H1 (cell line): ENCODE measurements around the gene ZNF746. TPM values are rescaled to one million over a fixed set of nuclear protein-coding genes. Genes with fewer than 3 reads are reported as not detected.

Experiments
- CBX5 ChIP-seq: fragments of 300-800, 300-1000 bp; sonication (generic); IDR thresholded peaks from 2 replicates; pipeline ENCODE4 v1.7.1; 2016; ENCODE audit warnings: antibody characterized with exemption, low read length, low read depth
- CBX8 ChIP-seq: fragments of 300-800, 300-1000 bp; sonication (generic); IDR thresholded peaks from 2 replicates; pipeline ENCODE4 v1.7.1; 2016; ENCODE audit warnings: low read depth, low read length, borderline replicate concordance
- KDM4A ChIP-seq: IDR thresholded peaks from one replicate; pipeline ENCODE4 v1.7.1; 2012; ENCODE audit warnings: low read depth, mild to moderate bottlenecking, moderate library complexity, low read length, inconsistent platforms; ENCODE audit not compliant: severe bottlenecking
- NANOG ChIP-seq: IDR thresholded peaks from 2 replicates; pipeline ENCODE4 v1.6.1; 2011; ENCODE audit warnings: low read length, low read depth, mild to moderate bottlenecking, inconsistent platforms; ENCODE audit not compliant: insufficient read depth, poor library complexity, severe bottlenecking
- RNF2 ChIP-seq: fragments of 200-900, 300-1000 bp; sonication (generic); IDR thresholded peaks from 2 replicates; pipeline ENCODE4 v1.7.1; 2016; ENCODE audit warnings: borderline replicate concordance, low read depth, mild to moderate bottlenecking, antibody characterized with exemption, low read length; ENCODE audit not compliant: poor library complexity, severe bottlenecking; ENCODE audit errors: missing control alignments
- SP2 ChIP-seq: IDR thresholded peaks from 2 replicates; pipeline ENCODE4 v1.6.1; 2012; ENCODE audit warnings: mild to moderate bottlenecking, low read length, inconsistent platforms
- TBP ChIP-seq: IDR thresholded peaks from 2 replicates; pipeline ENCODE4 v1.6.1; 2011; ENCODE audit warnings: low read depth, low read length, improper control_type of control experiment
- polyA plus RNA-seq, 7 experiments: library from polyadenylated mRNA; depleted of rRNA in 3 of 7; stranded (reverse) in 5 of 7; unstranded in 2 of 7; fragments of >200 nt in 5 of 7; fragments of 200-250 nt in 2 of 7; gene quantifications; 1 replicate in 5 of 7; 2 replicates in 1 of 7; 4 replicates in 1 of 7; pipeline versions ENCODE4 v1.2.1 to v1.2.3, GENCODE V29; 2011 to 2013; ENCODE audit warnings: missing spikeins in 2 of 7, mixed read lengths in 2 of 7
- total RNA-seq: library from RNA; stranded (reverse); fragmentation: NEBNext Ultra II Directional; extraction: Animal tissue kit (Norgen Biotek cat#: 25700); gene quantifications from 2 replicates; pipeline ENCODE4 v1.2.1, GENCODE V29; 2021
- TF ChIP-seq, protein P1 (sequence below): fragments of 300-600 bp; sonication (generic); IDR thresholded peaks from 2 replicates; pipeline ENCODE4 v1.7.1; 2012; ENCODE audit warnings: low read length, moderate library complexity, mild to moderate bottlenecking, inconsistent platforms; ENCODE audit not compliant: insufficient replicate concordance
- TF ChIP-seq, protein P2 (sequence below): IDR thresholded peaks from 2 replicates; pipeline ENCODE4 v1.6.1; 2012; ENCODE audit warnings: inconsistent platforms

ZNF746 gene
- total and polyA plus RNA-seq, 2 of the 8 experiments (the other 6 are each of a cell fraction or from before 2014, with no cell fraction given) = 7.5 to 15.6 TPM

DNA sequence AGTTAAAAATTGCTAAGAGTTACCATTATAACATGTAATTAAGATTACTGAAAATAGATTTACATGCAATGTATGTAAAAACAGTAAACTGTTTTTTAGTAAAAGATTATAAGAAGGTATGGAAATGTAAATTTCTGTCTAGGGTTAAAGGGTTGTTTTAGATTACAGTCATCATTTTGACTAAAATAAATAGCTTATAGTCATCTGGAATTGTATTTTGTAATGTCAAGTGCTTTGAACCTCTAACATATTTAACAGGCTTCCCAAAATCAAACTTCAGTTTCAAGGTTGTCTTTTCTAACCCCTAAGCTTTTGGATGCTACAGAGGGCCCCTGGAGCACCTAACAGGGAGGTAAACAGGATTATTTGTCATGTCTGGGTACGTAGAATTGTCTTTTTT is 35.0 kb upstream of the ZNF746 start (continued):
- TF ChIP-seq, protein P1, sequence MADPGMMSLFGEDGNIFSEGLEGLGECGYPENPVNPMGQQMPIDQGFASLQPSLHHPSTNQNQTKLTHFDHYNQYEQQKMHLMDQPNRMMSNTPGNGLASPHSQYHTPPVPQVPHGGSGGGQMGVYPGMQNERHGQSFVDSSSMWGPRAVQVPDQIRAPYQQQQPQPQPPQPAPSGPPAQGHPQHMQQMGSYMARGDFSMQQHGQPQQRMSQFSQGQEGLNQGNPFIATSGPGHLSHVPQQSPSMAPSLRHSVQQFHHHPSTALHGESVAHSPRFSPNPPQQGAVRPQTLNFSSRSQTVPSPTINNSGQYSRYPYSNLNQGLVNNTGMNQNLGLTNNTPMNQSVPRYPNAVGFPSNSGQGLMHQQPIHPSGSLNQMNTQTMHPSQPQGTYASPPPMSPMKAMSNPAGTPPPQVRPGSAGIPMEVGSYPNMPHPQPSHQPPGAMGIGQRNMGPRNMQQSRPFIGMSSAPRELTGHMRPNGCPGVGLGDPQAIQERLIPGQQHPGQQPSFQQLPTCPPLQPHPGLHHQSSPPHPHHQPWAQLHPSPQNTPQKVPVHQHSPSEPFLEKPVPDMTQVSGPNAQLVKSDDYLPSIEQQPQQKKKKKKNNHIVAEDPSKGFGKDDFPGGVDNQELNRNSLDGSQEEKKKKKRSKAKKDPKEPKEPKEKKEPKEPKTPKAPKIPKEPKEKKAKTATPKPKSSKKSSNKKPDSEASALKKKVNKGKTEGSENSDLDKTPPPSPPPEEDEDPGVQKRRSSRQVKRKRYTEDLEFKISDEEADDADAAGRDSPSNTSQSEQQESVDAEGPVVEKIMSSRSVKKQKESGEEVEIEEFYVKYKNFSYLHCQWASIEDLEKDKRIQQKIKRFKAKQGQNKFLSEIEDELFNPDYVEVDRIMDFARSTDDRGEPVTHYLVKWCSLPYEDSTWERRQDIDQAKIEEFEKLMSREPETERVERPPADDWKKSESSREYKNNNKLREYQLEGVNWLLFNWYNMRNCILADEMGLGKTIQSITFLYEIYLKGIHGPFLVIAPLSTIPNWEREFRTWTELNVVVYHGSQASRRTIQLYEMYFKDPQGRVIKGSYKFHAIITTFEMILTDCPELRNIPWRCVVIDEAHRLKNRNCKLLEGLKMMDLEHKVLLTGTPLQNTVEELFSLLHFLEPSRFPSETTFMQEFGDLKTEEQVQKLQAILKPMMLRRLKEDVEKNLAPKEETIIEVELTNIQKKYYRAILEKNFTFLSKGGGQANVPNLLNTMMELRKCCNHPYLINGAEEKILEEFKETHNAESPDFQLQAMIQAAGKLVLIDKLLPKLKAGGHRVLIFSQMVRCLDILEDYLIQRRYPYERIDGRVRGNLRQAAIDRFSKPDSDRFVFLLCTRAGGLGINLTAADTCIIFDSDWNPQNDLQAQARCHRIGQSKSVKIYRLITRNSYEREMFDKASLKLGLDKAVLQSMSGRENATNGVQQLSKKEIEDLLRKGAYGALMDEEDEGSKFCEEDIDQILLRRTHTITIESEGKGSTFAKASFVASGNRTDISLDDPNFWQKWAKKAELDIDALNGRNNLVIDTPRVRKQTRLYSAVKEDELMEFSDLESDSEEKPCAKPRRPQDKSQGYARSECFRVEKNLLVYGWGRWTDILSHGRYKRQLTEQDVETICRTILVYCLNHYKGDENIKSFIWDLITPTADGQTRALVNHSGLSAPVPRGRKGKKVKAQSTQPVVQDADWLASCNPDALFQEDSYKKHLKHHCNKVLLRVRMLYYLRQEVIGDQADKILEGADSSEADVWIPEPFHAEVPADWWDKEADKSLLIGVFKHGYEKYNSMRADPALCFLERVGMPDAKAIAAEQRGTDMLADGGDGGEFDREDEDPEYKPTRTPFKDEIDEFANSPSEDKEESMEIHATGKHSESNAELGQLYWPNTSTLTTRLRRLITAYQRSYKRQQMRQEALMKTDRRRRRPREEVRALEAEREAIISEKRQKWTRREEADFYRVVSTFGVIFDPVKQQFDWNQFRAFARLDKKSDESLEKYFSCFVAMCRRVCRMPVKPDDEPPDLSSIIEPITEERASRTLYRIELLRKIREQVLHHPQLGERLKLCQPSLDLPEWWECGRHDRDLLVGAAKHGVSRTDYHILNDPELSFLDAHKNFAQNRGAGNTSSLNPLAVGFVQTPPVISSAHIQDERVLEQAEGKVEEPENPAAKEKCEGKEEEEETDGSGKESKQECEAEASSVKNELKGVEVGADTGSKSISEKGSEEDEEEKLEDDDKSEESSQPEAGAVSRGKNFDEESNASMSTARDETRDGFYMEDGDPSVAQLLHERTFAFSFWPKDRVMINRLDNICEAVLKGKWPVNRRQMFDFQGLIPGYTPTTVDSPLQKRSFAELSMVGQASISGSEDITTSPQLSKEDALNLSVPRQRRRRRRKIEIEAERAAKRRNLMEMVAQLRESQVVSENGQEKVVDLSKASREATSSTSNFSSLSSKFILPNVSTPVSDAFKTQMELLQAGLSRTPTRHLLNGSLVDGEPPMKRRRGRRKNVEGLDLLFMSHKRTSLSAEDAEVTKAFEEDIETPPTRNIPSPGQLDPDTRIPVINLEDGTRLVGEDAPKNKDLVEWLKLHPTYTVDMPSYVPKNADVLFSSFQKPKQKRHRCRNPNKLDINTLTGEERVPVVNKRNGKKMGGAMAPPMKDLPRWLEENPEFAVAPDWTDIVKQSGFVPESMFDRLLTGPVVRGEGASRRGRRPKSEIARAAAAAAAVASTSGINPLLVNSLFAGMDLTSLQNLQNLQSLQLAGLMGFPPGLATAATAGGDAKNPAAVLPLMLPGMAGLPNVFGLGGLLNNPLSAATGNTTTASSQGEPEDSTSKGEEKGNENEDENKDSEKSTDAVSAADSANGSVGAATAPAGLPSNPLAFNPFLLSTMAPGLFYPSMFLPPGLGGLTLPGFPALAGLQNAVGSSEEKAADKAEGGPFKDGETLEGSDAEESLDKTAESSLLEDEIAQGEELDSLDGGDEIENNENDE = no peak
- TF ChIP-seq SP2 = no peak
- TF ChIP-seq NANOG = no peak
- TF ChIP-seq, protein P2, sequence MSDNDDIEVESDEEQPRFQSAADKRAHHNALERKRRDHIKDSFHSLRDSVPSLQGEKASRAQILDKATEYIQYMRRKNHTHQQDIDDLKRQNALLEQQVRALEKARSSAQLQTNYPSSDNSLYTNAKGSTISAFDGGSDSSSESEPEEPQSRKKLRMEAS = no peak
- TF ChIP-seq RNF2 = no peak
- no peak for TF ChIP-seq KDM4A
- TF ChIP-seq TBP = no peak
- no peak for TF ChIP-seq CBX5
- no peak for TF ChIP-seq CBX8
